SK-N-SH (cell line): ENCODE results near the gene LSM14A. TPM values are rescaled to one million over a fixed set of nuclear protein-coding genes. Genes with fewer than 3 reads are reported as not detected.
"Not testable (repeated sequence)": the region's sequence is repeated elsewhere in the genome, so short reads cannot be mapped to it uniquely, and the experiment has no call there.

Source experiments
- CTCF ChIA-PET: fragments of 300-600, 350-600 bp; formaldehyde crosslinking; extraction: SDS; loops from one replicate; lab custom pipeline; 2021; lab: Yijun Ruan, JAX
- POLR2A ChIA-PET: fragments of 350-600 bp; sonication (Branson Sonifier 250); formaldehyde crosslinking; extraction: SDS; loops from one replicate; lab custom pipeline; 2020; ENCODE audit warnings: antibody characterized with exemption, inconsistent platforms; lab: Yijun Ruan, JAX
- DNase-seq: peaks from one replicate; pipeline ENCODE4 v3.0.0; 2012
- H2AFZ ChIP-seq: fragments of 200-600 bp; sonication (generic); 2 replicates; pipeline ENCODE4 v1.8.1; 2016; ENCODE audit warnings: antibody characterized with exemption, mild to moderate bottlenecking, low read depth
- H3F3A ChIP-seq: fragments of 200-600 bp; sonication (generic); replicated peaks from 2 replicates; pipeline ENCODE3; 2016; ENCODE audit warnings: antibody characterized with exemption, mild to moderate bottlenecking; ENCODE audit not compliant: insufficient read depth
- H3K27ac ChIP-seq, 2 experiments: fragments of 200-500 bp in 1 of 2; fragments of 200-600 bp in 1 of 2; sonication (Bioruptor generic) in 1 of 2; sonication (generic), shearing (Covaris generic) in 1 of 2; 2 replicates each; pipeline versions ENCODE4 v1.5.1 to v1.6.1; 2014 to 2016; ENCODE audit warnings: low read depth in 2 of 2, inconsistent platforms in 1 of 2, low read length in 1 of 2, mild to moderate bottlenecking in 1 of 2, mixed read lengths in 1 of 2
- H3K27me3 ChIP-seq: fragments of 200-600 bp; sonication (generic), shearing (Covaris generic); 2 replicates; pipeline ENCODE4 v1.6.1; 2016; ENCODE audit warnings: mixed run types; ENCODE audit not compliant: insufficient read depth
- H3K36me3 ChIP-seq, 2 experiments: fragments of 200-500 bp in 1 of 2; fragments of 200-600 bp in 1 of 2; sonication (Bioruptor generic) in 1 of 2; sonication (generic) in 1 of 2; replicated peaks in 1 of 2; 2 replicates each; pipeline versions ENCODE3 to v1.5.1; 2014 to 2016; ENCODE audit warnings: low read length in 1 of 2, mild to moderate bottlenecking in 1 of 2; ENCODE audit not compliant: insufficient read depth in 2 of 2, control insufficient read depth in 1 of 2
- H3K4me1 ChIP-seq, 2 experiments: fragments of 200-500 bp in 1 of 2; fragments of 200-600 bp in 1 of 2; sonication (Bioruptor generic) in 1 of 2; sonication (generic), shearing (Covaris generic) in 1 of 2; 2 replicates each; pipeline versions ENCODE4 v1.5.1 to v1.6.1; 2014 to 2016; ENCODE audit warnings: low read depth in 1 of 2, low read length in 1 of 2, mixed run types in 1 of 2; ENCODE audit not compliant: insufficient read depth in 2 of 2, control insufficient read depth in 1 of 2
- H3K4me2 ChIP-seq: fragments of 200-600 bp; sonication (generic), shearing (Covaris generic); 2 replicates; pipeline ENCODE4 v1.6.1; 2017; ENCODE audit warnings: mixed run types
- H3K4me3 ChIP-seq, 2 experiments: fragments of 200-500 bp in 1 of 2; fragments of 200-600 bp in 1 of 2; sonication (Bioruptor generic) in 1 of 2; sonication (generic), shearing (Covaris generic) in 1 of 2; 2 replicates each; pipeline versions ENCODE4 v1.5.1 to v1.8.1; 2014 to 2016; ENCODE audit warnings: low read depth in 2 of 2, inconsistent platforms in 1 of 2, low read length in 1 of 2, mild to moderate bottlenecking in 1 of 2, mixed read lengths in 1 of 2, moderate library complexity in 1 of 2
- H3K79me2 ChIP-seq: fragments of 200-600 bp; sonication (generic); 2 replicates; pipeline ENCODE4 v1.8.1; 2017; ENCODE audit warnings: mild to moderate bottlenecking; ENCODE audit not compliant: insufficient read depth
- H3K9ac ChIP-seq: fragments of 200-600 bp; sonication (generic); 2 replicates; pipeline ENCODE4 v1.6.1; 2017; ENCODE audit warnings: mixed run types
- H3K9me2 ChIP-seq: fragments of 200-600 bp; sonication (generic); 2 replicates; pipeline ENCODE4 v1.6.1; 2017; ENCODE audit warnings: mixed run types
- H3K9me3 ChIP-seq: fragments of 200-600 bp; sonication (generic); 2 replicates; pipeline ENCODE4 v1.6.1; 2017; ENCODE audit warnings: mixed run types, mild to moderate bottlenecking, moderate library complexity
- H4K20me1 ChIP-seq: fragments of 200-600 bp; sonication (generic); 2 replicates; pipeline ENCODE4 v1.6.1; 2017; ENCODE audit warnings: mild to moderate bottlenecking, mixed run types; ENCODE audit not compliant: insufficient read depth
- EZH2phosphoT487 ChIP-seq: fragments of 200-600 bp; sonication (generic); IDR thresholded peaks from 2 replicates; pipeline ENCODE4 v1.6.1; 2017; ENCODE audit warnings: low read depth, mixed run types, mild to moderate bottlenecking, antibody characterized with exemption, moderate library complexity, borderline replicate concordance
- FOXM1 ChIP-seq: IDR thresholded peaks from 2 replicates; pipeline ENCODE4 v1.4.0; 2012; ENCODE audit warnings: low read depth, mild to moderate bottlenecking
- GATA2 ChIP-seq: sonication (generic); formaldehyde crosslinking; IDR thresholded peaks from 2 replicates; pipeline ENCODE4 v1.5.0; 2020; ENCODE audit warnings: mild to moderate bottlenecking, missing genetic modification reagents
- MEF2A ChIP-seq: IDR thresholded peaks from 2 replicates; pipeline ENCODE4 v1.4.0; 2012; ENCODE audit warnings: low read depth, borderline replicate concordance
- NFIC ChIP-seq: IDR thresholded peaks from 2 replicates; pipeline ENCODE4 v1.4.0; 2012; ENCODE audit warnings: borderline replicate concordance
- RXRA ChIP-seq: IDR thresholded peaks from 2 replicates; pipeline ENCODE4 v1.4.0; 2012; ENCODE audit warnings: low read depth, mild to moderate bottlenecking, borderline replicate concordance
- SMC3 ChIP-seq: IDR thresholded peaks from 2 replicates; pipeline ENCODE4 v1.6.1; 2012; ENCODE audit warnings: low read depth, low read length, improper control_type of control experiment
- TEAD4 ChIP-seq: IDR thresholded peaks from 2 replicates; pipeline ENCODE4 v1.4.0; 2012; ENCODE audit warnings: mild to moderate bottlenecking, borderline replicate concordance; ENCODE audit not compliant: insufficient read depth
- USF2 ChIP-seq: fragments of 150-350 bp; IDR thresholded peaks from 2 replicates; pipeline ENCODE4 v1.6.1; 2017; ENCODE audit warnings: antibody characterized with exemption, low read length, low read depth, borderline replicate concordance
- WGBS: methylation state at CpG from one replicate; pipeline ENCODE4 v1.1.6; 2017; ENCODE audit warnings: low lambda C conversion rate; 5-methylcytosine and 5-hydroxymethylcytosine counted together
- polyA plus RNA-seq, 3 experiments: library from polyadenylated mRNA; depleted of rRNA; stranded (reverse); fragments of >200 nt; gene quantifications; 2 replicates each; pipeline ENCODE4 v1.2.3, GENCODE V29; 2012
- TF ChIP-seq, protein P1 (sequence below): IDR thresholded peaks from 2 replicates; pipeline ENCODE4 v1.4.0; 2012; ENCODE audit warnings: low read depth, borderline replicate concordance
- TF ChIP-seq, protein P2 (sequence below): IDR thresholded peaks from 2 replicates; pipeline ENCODE4; 2012
- TF ChIP-seq, protein P3 (sequence below): IDR thresholded peaks from 2 replicates; pipeline ENCODE4 v1.4.0; 2012; ENCODE audit warnings: low read depth

The LSM14A gene
- polyA plus RNA-seq, 1 of the 3 experiments (the other 2 are of a cell fraction): 87.7 TPM

- no peak for TF ChIP-seq EZH2phosphoT487
Measured at GRCh38 chr19:34128558-34129250, 43.6 kb upstream of the LSM14A start (continued).

DNA sequence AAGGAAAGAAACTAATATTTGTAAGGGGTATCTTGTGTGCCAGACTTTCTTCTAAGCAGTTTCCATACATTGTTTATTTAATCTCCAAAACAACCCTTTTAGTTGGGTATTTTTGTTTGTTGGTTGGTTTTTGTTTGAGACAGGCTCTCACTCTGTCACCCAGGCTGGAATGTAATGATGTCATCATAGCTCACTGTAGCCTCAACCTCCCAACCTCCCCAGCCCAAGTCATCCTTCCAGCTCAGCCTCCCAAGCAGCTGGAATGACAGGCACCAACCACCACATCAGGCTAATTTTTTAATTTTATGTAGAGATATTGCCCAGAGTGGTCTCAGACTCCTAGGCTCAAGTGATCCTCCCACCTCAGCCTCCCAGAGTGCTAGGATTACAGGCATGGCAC lies 41.2 kb upstream of the LSM14A start:
- Histone ChIP-seq H3K27me3 (no peaks in the 10 kb centered on the region), H3K27ac (no peak overlapping the region), H4K20me1 (no peaks in the 10 kb centered on the region), H3K9ac (no peak overlapping the region), H3F3A (peaks cover 4% of the 10 kb centered on the region), H2AFZ (no peak overlapping the region), H3K4me1 (peaks cover 0 to 3% of the 10 kb centered on the region in 2 experiments; a peak in 1 of 4 replicates), H3K4me3 (no peak overlapping the region), H3K4me2 (no peak overlapping the region), H3K9me2 (no peaks in the 10 kb centered on the region), H3K9me3 (no peaks in the 10 kb centered on the region), H3K79me2 (no peaks in the 10 kb centered on the region), H3K36me3 (no peaks in the 10 kb centered on the region)
- ChIA-PET POLR2A (no interaction called here), CTCF (interaction anchor here (0.6 to 1.3 kb wide), 3 partner anchors 17 to 120 kb away, joined by 3 read pairs; no protein-coding TSS in a partner anchor)
- TF ChIP-seq TEAD4: no peak
- TF ChIP-seq, protein P1, sequence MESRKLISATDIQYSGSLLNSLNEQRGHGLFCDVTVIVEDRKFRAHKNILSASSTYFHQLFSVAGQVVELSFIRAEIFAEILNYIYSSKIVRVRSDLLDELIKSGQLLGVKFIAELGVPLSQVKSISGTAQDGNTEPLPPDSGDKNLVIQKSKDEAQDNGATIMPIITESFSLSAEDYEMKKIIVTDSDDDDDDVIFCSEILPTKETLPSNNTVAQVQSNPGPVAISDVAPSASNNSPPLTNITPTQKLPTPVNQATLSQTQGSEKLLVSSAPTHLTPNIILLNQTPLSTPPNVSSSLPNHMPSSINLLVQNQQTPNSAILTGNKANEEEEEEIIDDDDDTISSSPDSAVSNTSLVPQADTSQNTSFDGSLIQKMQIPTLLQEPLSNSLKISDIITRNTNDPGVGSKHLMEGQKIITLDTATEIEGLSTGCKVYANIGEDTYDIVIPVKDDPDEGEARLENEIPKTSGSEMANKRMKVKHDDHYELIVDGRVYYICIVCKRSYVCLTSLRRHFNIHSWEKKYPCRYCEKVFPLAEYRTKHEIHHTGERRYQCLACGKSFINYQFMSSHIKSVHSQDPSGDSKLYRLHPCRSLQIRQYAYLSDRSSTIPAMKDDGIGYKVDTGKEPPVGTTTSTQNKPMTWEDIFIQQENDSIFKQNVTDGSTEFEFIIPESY: no peak
- TF ChIP-seq RXRA: no peak
- TF ChIP-seq MEF2A: no peak
- TF ChIP-seq, protein P2, sequence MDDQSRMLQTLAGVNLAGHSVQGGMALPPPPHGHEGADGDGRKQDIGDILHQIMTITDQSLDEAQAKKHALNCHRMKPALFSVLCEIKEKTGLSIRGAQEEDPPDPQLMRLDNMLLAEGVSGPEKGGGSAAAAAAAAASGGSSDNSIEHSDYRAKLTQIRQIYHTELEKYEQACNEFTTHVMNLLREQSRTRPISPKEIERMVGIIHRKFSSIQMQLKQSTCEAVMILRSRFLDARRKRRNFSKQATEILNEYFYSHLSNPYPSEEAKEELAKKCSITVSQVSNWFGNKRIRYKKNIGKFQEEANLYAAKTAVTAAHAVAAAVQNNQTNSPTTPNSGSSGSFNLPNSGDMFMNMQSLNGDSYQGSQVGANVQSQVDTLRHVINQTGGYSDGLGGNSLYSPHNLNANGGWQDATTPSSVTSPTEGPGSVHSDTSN: no peak
- TF ChIP-seq, protein P3, sequence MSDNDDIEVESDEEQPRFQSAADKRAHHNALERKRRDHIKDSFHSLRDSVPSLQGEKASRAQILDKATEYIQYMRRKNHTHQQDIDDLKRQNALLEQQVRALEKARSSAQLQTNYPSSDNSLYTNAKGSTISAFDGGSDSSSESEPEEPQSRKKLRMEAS: no peak
- no peak for TF ChIP-seq FOXM1
- no peak for TF ChIP-seq GATA2 (CRISPR knock-in tag)
- no peak for TF ChIP-seq USF2
- TF ChIP-seq NFIC: no peak
- no peak for TF ChIP-seq SMC3
- no peak for DNase-seq

- CTCF ChIA-PET, H3K79me2 ChIP-seq, H3K4me3 ChIP-seq, H3K9ac ChIP-seq, H3K36me3 ChIP-seq, H3F3A ChIP-seq, H3K4me2 ChIP-seq, H3K9me3 ChIP-seq, H3K9me2 ChIP-seq, POLR2A ChIA-PET, H2AFZ ChIP-seq, H3K4me1 ChIP-seq, H3K27ac ChIP-seq, DNase-seq, H3K27me3 ChIP-seq, H4K20me1 ChIP-seq: not testable (repeated sequence)
- 100% methylated on average over 1 of the region's 24 CpGs for WGBS
Measured at GRCh38 chr19:34132145-34132544, 40.2 kb upstream of the LSM14A start.

DNA sequence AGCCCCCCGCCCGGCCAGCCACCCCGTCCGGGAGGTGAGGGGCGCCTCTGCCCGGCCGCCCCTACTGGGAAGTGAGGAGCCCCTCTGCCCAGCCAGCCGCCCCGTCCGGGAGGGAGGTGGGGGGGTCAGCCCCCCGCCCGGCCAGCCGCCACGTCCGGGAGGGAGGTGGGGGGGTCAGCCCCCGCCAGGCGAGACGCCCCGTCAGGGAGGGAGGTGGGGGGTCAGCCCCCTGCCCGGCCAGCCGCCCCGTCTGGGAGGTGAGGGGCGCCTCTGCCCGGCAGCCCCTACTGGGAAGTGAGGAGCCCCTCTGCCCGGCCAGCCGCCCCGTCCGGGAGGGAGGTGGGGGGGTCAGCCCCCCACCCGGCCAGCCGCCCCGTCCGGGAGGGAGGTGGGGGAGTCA lies 39.6 kb upstream of the LSM14A start:
- H3K9me3 ChIP-seq, H3K36me3 ChIP-seq, H4K20me1 ChIP-seq, H3K9ac ChIP-seq, H3K27ac ChIP-seq, H2AFZ ChIP-seq, CTCF ChIA-PET, H3K4me2 ChIP-seq, POLR2A ChIA-PET, H3K4me1 ChIP-seq, H3K27me3 ChIP-seq, H3K79me2 ChIP-seq, H3K4me3 ChIP-seq, H3K9me2 ChIP-seq, DNase-seq, H3F3A ChIP-seq: not testable (repeated sequence)
- WGBS: no CpG with 5 or more reads among the region's 32 CpGs
